Neuronal stem cell (in vitro differentiated cells): Measurements from ENCODE around the gene NKX2-2.

Experiments
- DNase-seq: peaks from one replicate; pipeline ENCODE4 v3.0.0-alpha.2; 2013; ENCODE audit warnings: low spot score
- H2AFZ ChIP-seq: one replicate; pipeline ENCODE4 v1.6.1; 2013; ENCODE audit warnings: mild to moderate bottlenecking, low read length, inconsistent platforms
- H2AK5ac ChIP-seq: 2 replicates; pipeline ENCODE4 v1.6.1; 2013; ENCODE audit warnings: low read depth, mild to moderate bottlenecking, inconsistent platforms, low read length, moderate library complexity, mixed read lengths
- H2BK120ac ChIP-seq: 2 replicates; pipeline ENCODE4 v1.6.1; 2013; ENCODE audit warnings: low read depth, mild to moderate bottlenecking, inconsistent platforms, low read length, moderate library complexity, mixed read lengths
- H2BK12ac ChIP-seq: one replicate; pipeline ENCODE4 v1.6.1; 2013; ENCODE audit warnings: low read length, inconsistent platforms
- H2BK15ac ChIP-seq: 2 replicates; pipeline ENCODE4 v1.6.1; 2013; ENCODE audit warnings: mild to moderate bottlenecking, low read length, inconsistent platforms, mixed read lengths
- H2BK5ac ChIP-seq: one replicate; pipeline ENCODE4 v1.6.1; 2013; ENCODE audit warnings: inconsistent platforms, mild to moderate bottlenecking, low read length, moderate library complexity
- H3K14ac ChIP-seq: one replicate; pipeline ENCODE4 v1.6.1; 2013; ENCODE audit warnings: low read length, inconsistent platforms
- H3K18ac ChIP-seq: 2 replicates; pipeline ENCODE4 v1.6.1; 2013; ENCODE audit warnings: low read length, inconsistent platforms
- H3K23ac ChIP-seq: 2 replicates; pipeline ENCODE4 v1.6.1; 2013; ENCODE audit warnings: low read depth, mild to moderate bottlenecking, mixed read lengths, low read length, inconsistent platforms; ENCODE audit not compliant: poor library complexity
- H3K27ac ChIP-seq: replicated peaks from 3 replicates; pipeline ENCODE4 v1.5.1; 2013; ENCODE audit warnings: low read length, inconsistent platforms
- H3K27me3 ChIP-seq, 3 experiments: 2 replicates each; pipeline ENCODE4 v1.6.1; 2013; ENCODE audit warnings: low read length in 3 of 3, mild to moderate bottlenecking in 2 of 3, inconsistent platforms in 1 of 3, low read depth in 1 of 3, mixed read lengths in 1 of 3, moderate library complexity in 1 of 3; ENCODE audit not compliant: control insufficient read depth in 3 of 3, insufficient read depth in 3 of 3
- H3K36me3 ChIP-seq, 2 donors: replicated peaks in 1 of 2; 2 replicates each; pipeline ENCODE4 v1.6.1; 2013; ENCODE audit warnings: low read length in 2 of 2; ENCODE audit not compliant: control insufficient read depth in 2 of 2, insufficient read depth in 2 of 2
- H3K4ac ChIP-seq: 2 replicates; pipeline ENCODE4 v1.6.1; 2013; ENCODE audit warnings: inconsistent platforms, mild to moderate bottlenecking, low read length, moderate library complexity
- H3K4me1 ChIP-seq, 2 donors: 1 replicate in 1 of 2; 2 replicates in 1 of 2; pipeline ENCODE4 v1.6.1; 2013; ENCODE audit warnings: low read length in 2 of 2, low read depth in 1 of 2; ENCODE audit not compliant: control insufficient read depth in 2 of 2, insufficient read depth in 1 of 2
- H3K4me2 ChIP-seq: one replicate; pipeline ENCODE4 v1.6.1; 2013; ENCODE audit warnings: mild to moderate bottlenecking, low read length, inconsistent platforms; ENCODE audit not compliant: insufficient read depth, poor library complexity, severe bottlenecking
- H3K4me3 ChIP-seq, 2 donors: 2 replicates each; pipeline ENCODE4 v1.5.1; 2013; ENCODE audit warnings: low read length in 2 of 2, mild to moderate bottlenecking in 2 of 2, inconsistent platforms in 1 of 2, moderate library complexity in 1 of 2
- H3K79me1 ChIP-seq: one replicate; pipeline ENCODE4 v1.6.1; 2013; ENCODE audit warnings: low read depth, mild to moderate bottlenecking, inconsistent platforms, low read length, moderate library complexity
- H3K9ac ChIP-seq: one replicate; pipeline ENCODE4 v1.6.1; 2013; ENCODE audit warnings: mild to moderate bottlenecking, low read depth, low read length, inconsistent platforms; ENCODE audit not compliant: poor library complexity
- H3K9me3 ChIP-seq, 2 donors: replicated peaks in 1 of 2; 2 replicates each; pipeline versions ENCODE3 to v1.6.1; 2013; ENCODE audit warnings: low read length in 2 of 2, mild to moderate bottlenecking in 2 of 2, inconsistent platforms in 1 of 2, low read depth in 1 of 2, mixed read lengths in 1 of 2, moderate library complexity in 1 of 2; ENCODE audit not compliant: control insufficient read depth in 2 of 2, insufficient read depth in 1 of 2
- H4K8ac ChIP-seq: one replicate; pipeline ENCODE4 v1.6.1; 2013; ENCODE audit warnings: low read depth, mild to moderate bottlenecking, inconsistent platforms, low read length, moderate library complexity
- H4K91ac ChIP-seq: one replicate; pipeline ENCODE4 v1.6.1; 2013; ENCODE audit warnings: low read length, low read depth, mild to moderate bottlenecking, inconsistent platforms; ENCODE audit not compliant: poor library complexity
- WGBS, 2 donors: extraction: QIAGEN DNeasy Blood & Tissue Kit; methylation state at CpG; one replicate each; pipeline ENCODE4 v1.1.7; 2013; ENCODE audit warnings: missing lambda C conversion rate in 2 of 2, mixed read lengths in 1 of 2; ENCODE audit not compliant: insufficient read length in 2 of 2, insufficient replicate concordance in 1 of 2; ENCODE audit errors: extremely low coverage in 2 of 2; 5-methylcytosine and 5-hydroxymethylcytosine counted together

NKX2-2 gene

GRCh38 chr20:21498195-21498594 is 15.7 kb downstream of the NKX2-2 start:
- Histone ChIP-seq H2BK120ac (no peak overlapping the region), H4K91ac (no peak overlapping the region), H3K79me1 (no peaks in the 10 kb centered on the region), H3K4ac (no peak overlapping the region), H3K4me2 (no peak overlapping the region), H2AK5ac (no peak overlapping the region), H3K27ac (no peak overlapping the region), H3K23ac (no peak overlapping the region), H2BK12ac (no peak overlapping the region), H3K18ac (no peak overlapping the region), H3K9me3 (no peaks in the 10 kb centered on the region), H3K14ac (no peak overlapping the region), H3K9ac (no peak overlapping the region), H2AFZ (no peak overlapping the region), H2BK5ac (no peak overlapping the region), H2BK15ac (no peak overlapping the region), H3K4me1 (peaks cover 0 to 5% of the 10 kb centered on the region in 2 donors), H3K27me3 (peaks cover 0 to 27% (median 0%) of the 10 kb centered on the region in 3 experiments), H3K36me3 (peaks cover 0 to 1% of the 10 kb centered on the region in 2 donors), H3K4me3 (no peak overlapping the region), H4K8ac (no peak overlapping the region)
- no peak for DNase-seq
- no CpG with 5 or more reads among the region's 6 CpGs for whole genome bisulfite sequencing, 2 donors

- no peak overlapping the region for H2BK15ac ChIP-seq
- no CpG with 5 or more reads among the region's 5 CpGs for WGBS, 2 donors
- no peak overlapping the region for H4K91ac ChIP-seq
- H3K23ac ChIP-seq: no peak overlapping the region
- peaks cover 0 to 34% (median 0%) of the 10 kb centered on the region in 3 experiments for H3K27me3 ChIP-seq
- H3K27ac ChIP-seq: no peak overlapping the region
- H2BK12ac ChIP-seq: no peak overlapping the region
- H3K4me3 ChIP-seq: no peak overlapping the region
- no peak overlapping the region for H3K4ac ChIP-seq
- no peak overlapping the region for H3K18ac ChIP-seq
- no peaks in the 10 kb centered on the region for H3K79me1 ChIP-seq
- no peak overlapping the region for H2AFZ ChIP-seq
- H3K9ac ChIP-seq: no peak overlapping the region
- no peaks in the 10 kb centered on the region for H3K36me3 ChIP-seq
- H3K9me3 ChIP-seq: no peaks in the 10 kb centered on the region
- H3K4me2 ChIP-seq: no peak overlapping the region
- no peak overlapping the region for H4K8ac ChIP-seq
- H2AK5ac ChIP-seq: no peak overlapping the region
- no peak overlapping the region for H2BK120ac ChIP-seq
- H3K4me1 ChIP-seq: peaks cover 0 to 5% of the 10 kb centered on the region in 2 donors
- no peak overlapping the region for H2BK5ac ChIP-seq
- no peak for DNase-seq
- no peak overlapping the region for H3K14ac ChIP-seq
Measured at GRCh38 chr20:21496452-21496851, 17.4 kb downstream of the NKX2-2 start.

- Histone ChIP-seq H3K27ac (no peak overlapping the region), H3K14ac (no peak overlapping the region), H2AFZ (no peak overlapping the region), H3K9ac (no peak overlapping the region), H3K4me1 (no peaks in the 10 kb centered on the region), H3K36me3 (no peaks in the 10 kb centered on the region), H3K27me3 (peaks cover 0 to 34% (median 0%) of the 10 kb centered on the region in 3 experiments), H2BK12ac (no peak overlapping the region), H3K79me1 (no peaks in the 10 kb centered on the region), H3K18ac (no peak overlapping the region), H3K4me2 (no peak overlapping the region), H3K23ac (no peak overlapping the region), H4K8ac (no peak overlapping the region), H3K4ac (no peak overlapping the region), H2AK5ac (no peak overlapping the region), H3K4me3 (no peak overlapping the region), H4K91ac (no peak overlapping the region), H2BK5ac (no peak overlapping the region), H2BK15ac (no peak overlapping the region), H2BK120ac (no peak overlapping the region), H3K9me3 (no peaks in the 10 kb centered on the region)
- WGBS, 2 donors: no CpG with 5 or more reads among the region's 6 CpGs
- no peak for DNase-seq
Measured at GRCh38 chr20:21493049-21493448, 20.8 kb downstream of the NKX2-2 start.

- no peak overlapping the region for H2BK12ac ChIP-seq
- no peak overlapping the region for H2AK5ac ChIP-seq
- no peaks in the 10 kb centered on the region for H3K36me3 ChIP-seq
- H3K23ac ChIP-seq: no peak overlapping the region
- H3K4me3 ChIP-seq: no peak overlapping the region
- H2BK120ac ChIP-seq: no peak overlapping the region
- H3K79me1 ChIP-seq: no peaks in the 10 kb centered on the region
- no peak overlapping the region for H2BK15ac ChIP-seq
- H3K4ac ChIP-seq: no peak overlapping the region
- no peak overlapping the region for H2BK5ac ChIP-seq
- H3K9ac ChIP-seq: no peak overlapping the region
- WGBS, 2 donors: no CpG with 5 or more reads among the region's 2 CpGs
- no peak overlapping the region for H3K4me2 ChIP-seq
- no peak overlapping the region for H3K27ac ChIP-seq
- no peak overlapping the region for H3K14ac ChIP-seq
- H3K9me3 ChIP-seq: no peaks in the 10 kb centered on the region
- no peak for DNase-seq
- no peaks in the 10 kb centered on the region for H3K4me1 ChIP-seq
- no peak overlapping the region for H4K8ac ChIP-seq
- H3K27me3 ChIP-seq: peaks cover 0 to 34% (median 0%) of the 10 kb centered on the region in 3 experiments
- no peak overlapping the region for H2AFZ ChIP-seq
- H4K91ac ChIP-seq: no peak overlapping the region
- H3K18ac ChIP-seq: no peak overlapping the region
Measured at GRCh38 chr20:21490105-21490504, 23.8 kb downstream of the NKX2-2 start.
